CD4-positive, alpha-beta T cell treated with Interleukin-12 subunit alpha and Interleukin-12 subunit beta, for 1 hour (primary cell): Measurements from ENCODE around the gene PTPRN2.

Source experiments
- DNase-seq: peaks from one replicate; pipeline ENCODE4 v3.0.0-alpha.2; 2020

PTPRN2 gene

GRCh38 chr7:158576050-158576762 is 11.4 kb downstream of the PTPRN2 start:
- no peak for DNase-seq

- no peak for DNase-seq
Measured at GRCh38 chr7:158574308-158575036, 13.2 kb downstream of the PTPRN2 start.

- DNase-seq: no peak
Measured at GRCh38 chr7:158573310-158573709, 14.3 kb downstream of the PTPRN2 start.

GRCh38 chr7:158572000-158572828 is 15.4 kb downstream of the PTPRN2 start:
- DNase-seq: no peak

GRCh38 chr7:158570449-158571170 is 17.0 kb downstream of the PTPRN2 start:
- no peak for DNase-seq

GRCh38 chr7:158569858-158570323 is 17.7 kb downstream of the PTPRN2 start:
- no peak for DNase-seq

GRCh38 chr7:158568974-158569857 is 18.4 kb downstream of the PTPRN2 start:
- no peak for DNase-seq

GRCh38 chr7:158567153-158567603 is 20.4 kb downstream of the PTPRN2 start:
- no peak for DNase-seq

- DNase-seq: no peak
Measured at GRCh38 chr7:158564663-158565035, 23.0 kb downstream of the PTPRN2 start.

GRCh38 chr7:158563911-158564662 is 23.5 kb downstream of the PTPRN2 start:
- no peak for DNase-seq

- no peak for DNase-seq
Measured at GRCh38 chr7:158563051-158563450, 24.6 kb downstream of the PTPRN2 start.

GRCh38 chr7:158562517-158562916 is 25.1 kb downstream of the PTPRN2 start:
- DNase-seq: no peak

GRCh38 chr7:158561659-158562058 is 26.0 kb downstream of the PTPRN2 start:
- DNase-seq: no peak

- DNase-seq: no peak
Measured at GRCh38 chr7:158560386-158560785, 27.2 kb downstream of the PTPRN2 start.

GRCh38 chr7:158559356-158559755 is 28.3 kb downstream of the PTPRN2 start:
- no peak for DNase-seq

- DNase-seq: no peak
Measured at GRCh38 chr7:158558816-158559215, 28.8 kb downstream of the PTPRN2 start.

- no peak for DNase-seq
Measured at GRCh38 chr7:158557441-158557755, 30.2 kb downstream of the PTPRN2 start.

- no peak for DNase-seq
Measured at GRCh38 chr7:158556721-158557440, 30.7 kb downstream of the PTPRN2 start.

- DNase-seq: no peak
Measured at GRCh38 chr7:158555034-158555520, 32.5 kb downstream of the PTPRN2 start.

GRCh38 chr7:158550886-158551452 is 36.7 kb downstream of the PTPRN2 start:
- no peak for DNase-seq
